Middle frontal gyrus (tissue), 1 donor: ENCODE data around the gene GDF2.

ENCODE experiments used
- DNase-seq: peaks from one replicate; pipeline ENCODE4 v3.0.0-alpha.2; 2015; ENCODE audit warnings: low spot score; ENCODE audit errors: extremely low spot score

Gene GDF2

GRCh38 chr10:47332946-47333345 lies 10.7 kb downstream of the GDF2 start:
- no peak for DNase-seq

- no peak for DNase-seq
Observed at GRCh38 chr10:47333532-47333931, 11.3 kb downstream of the GDF2 start.

GRCh38 chr10:47334466-47335295 lies 12.4 kb downstream of the GDF2 start:
- DNase-seq, result no peak

GRCh38 chr10:47335906-47336305 lies 13.7 kb downstream of the GDF2 start:
- DNase-seq, result no peak

GRCh38 chr10:47336387-47337134 lies 14.3 kb downstream of the GDF2 start:
- no peak for DNase-seq

- DNase-seq, result no peak
Observed at GRCh38 chr10:47337310-47337709, 15.1 kb downstream of the GDF2 start.

- DNase-seq, result no peak
Observed at GRCh38 chr10:47339186-47339735, 17.0 kb downstream of the GDF2 start.

GRCh38 chr10:47339759-47340607 lies 17.7 kb downstream of the GDF2 start:
- DNase-seq, result no peak

- no peak for DNase-seq
Observed at GRCh38 chr10:47340608-47341170, 18.4 kb downstream of the GDF2 start.

- no peak for DNase-seq
Observed at GRCh38 chr10:47344996-47345870, 23.0 kb downstream of the GDF2 start.

GRCh38 chr10:47346581-47347302 lies 24.5 kb downstream of the GDF2 start:
- no peak for DNase-seq

- no peak for DNase-seq
Observed at GRCh38 chr10:47347303-47347675, 25.0 kb downstream of the GDF2 start.

GRCh38 chr10:47348138-47348651 lies 25.9 kb downstream of the GDF2 start, which contains the start of gene RBP3:
RBP3 (plus strand) TSS chr10:47348363; CDS start chr10:47348485, 122 bp downstream.
- DNase-seq, result no peak

GRCh38 chr10:47348661-47349470 lies 26.6 kb downstream of the GDF2 start:
- no peak for DNase-seq

GRCh38 chr10:47349516-47349915 lies 27.3 kb downstream of the GDF2 start:
- DNase-seq, result no peak

GRCh38 chr10:47349941-47350371 lies 27.7 kb downstream of the GDF2 start:
- DNase-seq, result no peak

- no peak for DNase-seq
Observed at GRCh38 chr10:47350671-47351640, 28.7 kb downstream of the GDF2 start.
